HG03108 (cell line): Measurements from ENCODE around the gene DSCAML1.
"Not testable (repeated sequence)": the region's sequence is repeated elsewhere in the genome, so short reads cannot be mapped to it uniquely, and the experiment has no call there.

Experiments used
- ATAC-seq: cut with Tn5 transposase; IDR thresholded peaks from one replicate; pipeline ENCODE4 v1.9.1; 2021; ENCODE audit warnings: moderate library complexity; ENCODE audit not compliant: unreplicated experiment

DSCAML1 gene

GRCh38 chr11:117820071-117820470, 23.1 kb upstream of the DSCAML1 start:
- ATAC-seq: no peak

GRCh38 chr11:117819096-117820040, 22.4 kb upstream of the DSCAML1 start:
- ATAC-seq: no peak

- no peak for ATAC-seq
These were observed 21.2 kb upstream of the DSCAML1 start for GRCh38 chr11:117818041-117818873.

DNA sequence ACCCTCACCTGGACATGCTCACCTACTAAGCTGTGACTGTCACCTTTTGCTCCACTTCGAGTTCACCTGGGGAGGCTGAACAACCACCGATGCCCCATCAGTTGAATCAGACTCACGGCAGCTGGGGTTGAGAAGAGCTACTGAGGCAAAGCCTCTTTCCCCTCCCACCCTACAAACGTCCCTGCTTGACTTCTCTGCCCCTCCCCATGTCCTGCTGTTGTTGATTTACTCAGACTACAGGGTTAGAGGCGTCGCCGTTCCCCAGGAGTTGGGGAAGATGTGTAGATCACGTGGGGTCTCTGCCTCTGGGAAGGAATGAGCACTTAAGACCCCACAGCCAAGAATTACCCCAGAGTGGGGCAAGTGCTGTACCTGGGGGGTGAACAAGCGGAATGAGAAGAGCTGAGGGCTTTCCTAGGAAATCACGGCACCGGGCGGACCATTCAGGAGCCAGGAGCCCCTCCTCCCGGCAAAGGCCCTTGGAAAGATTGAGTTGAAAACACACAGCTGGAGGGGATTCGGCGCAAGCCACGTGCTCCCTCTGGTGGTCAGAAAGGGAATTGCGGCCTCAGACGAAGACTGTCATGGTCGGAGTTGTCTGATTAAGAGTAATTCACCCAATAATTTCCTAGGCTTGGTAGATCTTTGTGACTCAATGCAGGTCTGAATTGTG, 20.5 kb upstream of the DSCAML1 start:
- ATAC-seq: no peak

GRCh38 chr11:117816846-117817367, 19.9 kb upstream of the DSCAML1 start:
- no peak for ATAC-seq

DNA sequence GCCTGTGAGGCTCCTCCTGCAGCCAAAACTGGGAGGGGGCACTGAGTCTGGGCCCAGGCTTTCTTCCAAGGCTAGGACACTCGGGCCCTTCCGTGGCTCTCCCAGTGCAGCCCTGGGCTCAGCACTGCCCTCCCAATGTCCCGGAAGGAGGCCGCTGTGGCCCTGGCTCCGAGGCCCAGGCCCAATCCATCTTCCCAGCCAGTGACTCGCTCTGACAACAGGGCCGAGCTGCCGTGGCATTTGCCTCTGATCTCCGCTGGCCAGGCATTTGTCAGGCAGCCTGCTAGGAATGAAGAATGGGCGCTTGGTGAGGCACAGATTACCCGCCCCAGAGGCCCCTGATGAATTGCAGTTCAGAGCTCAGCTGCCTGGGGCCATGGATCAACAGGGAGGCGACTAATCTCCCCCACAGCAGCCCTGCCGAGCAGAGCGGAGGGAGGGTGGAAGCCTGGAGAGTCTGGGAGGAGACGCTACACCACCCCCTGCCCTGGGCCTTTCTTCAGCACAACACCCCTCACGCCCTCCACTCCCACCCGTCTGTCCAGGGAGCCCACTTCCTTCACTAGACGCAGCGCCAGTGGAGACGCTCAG, 19.2 kb upstream of the DSCAML1 start:
- ATAC-seq: no peak

DNA sequence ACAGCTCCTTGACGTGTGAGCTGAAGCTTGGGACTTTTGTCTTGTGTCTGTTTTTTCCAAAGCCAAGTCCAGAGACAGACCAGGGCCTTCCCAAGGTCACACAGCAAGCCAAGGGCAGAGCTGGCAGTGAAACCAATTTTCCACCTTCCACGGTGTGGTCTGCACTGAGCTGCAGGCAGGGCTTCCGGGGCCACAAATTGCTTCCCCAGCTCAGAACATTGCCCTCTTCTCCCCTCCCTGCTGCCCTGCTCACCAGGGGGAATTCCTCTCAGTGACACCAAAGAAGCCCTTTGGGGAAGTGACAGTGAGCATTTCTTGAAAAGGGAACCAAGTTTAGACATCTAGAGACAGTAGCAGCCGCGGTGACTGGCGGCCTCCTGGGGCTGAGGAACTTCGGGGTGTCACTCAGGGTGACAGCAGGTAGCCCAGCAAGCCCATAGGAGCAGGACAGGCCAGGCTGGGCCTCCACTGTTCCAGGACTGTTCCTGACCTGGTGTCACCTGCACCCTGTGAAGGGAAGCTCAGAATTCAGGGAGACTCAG, 18.3 kb upstream of the DSCAML1 start:
- ATAC-seq: peak; percentile 55

GRCh38 chr11:117814766-117815261, 17.8 kb upstream of the DSCAML1 start:
- ATAC-seq: peak; percentile 35

DNA sequence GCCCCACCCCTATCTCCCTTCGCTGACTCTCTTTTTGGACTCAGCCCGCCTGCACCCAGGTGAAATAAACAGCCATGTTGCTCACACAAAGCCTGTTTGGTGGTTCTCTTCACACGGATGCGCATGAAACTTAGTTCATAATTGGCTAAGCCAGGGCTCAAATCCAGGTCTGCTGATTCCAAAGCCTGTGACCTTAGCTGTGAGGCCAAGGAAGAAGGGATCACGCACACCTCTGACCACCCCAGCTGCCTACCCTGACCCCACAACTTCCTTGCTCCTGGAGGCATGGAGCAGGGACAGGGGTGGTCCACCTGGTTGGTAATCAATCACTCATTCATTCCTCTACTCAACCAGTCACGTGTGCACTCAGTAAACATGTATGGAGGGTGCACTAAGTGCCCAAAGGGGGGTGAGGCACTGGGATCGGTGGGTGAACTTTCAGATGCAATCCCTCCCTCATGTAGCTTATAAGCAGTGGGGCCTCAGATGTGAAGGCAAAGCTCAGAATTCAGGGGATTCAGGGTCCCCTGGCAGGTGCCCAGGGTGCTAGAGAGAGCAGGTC, 17.3 kb upstream of the DSCAML1 start:
- ATAC-seq: peak; percentile 7

DNA sequence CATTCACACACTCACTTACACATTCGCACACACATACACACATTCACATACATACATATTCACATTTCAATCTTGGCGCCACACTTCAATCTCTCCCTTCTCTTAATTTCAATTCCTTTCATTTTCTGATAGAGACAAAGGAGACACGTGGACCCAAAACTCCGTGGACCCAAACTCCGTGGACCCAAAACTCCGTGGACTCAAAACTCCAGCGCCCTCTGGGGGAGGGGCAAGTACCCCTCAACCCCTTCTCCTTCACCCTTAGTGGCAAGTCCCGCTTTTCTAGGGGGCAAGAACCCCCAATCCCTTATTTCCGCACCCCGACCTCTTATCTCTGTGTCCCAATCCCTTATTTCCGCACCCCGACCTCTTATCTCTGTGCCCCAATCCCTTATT, 13.0 kb upstream of the DSCAML1 start:
- not testable (repeated sequence) for ATAC-seq

DNA sequence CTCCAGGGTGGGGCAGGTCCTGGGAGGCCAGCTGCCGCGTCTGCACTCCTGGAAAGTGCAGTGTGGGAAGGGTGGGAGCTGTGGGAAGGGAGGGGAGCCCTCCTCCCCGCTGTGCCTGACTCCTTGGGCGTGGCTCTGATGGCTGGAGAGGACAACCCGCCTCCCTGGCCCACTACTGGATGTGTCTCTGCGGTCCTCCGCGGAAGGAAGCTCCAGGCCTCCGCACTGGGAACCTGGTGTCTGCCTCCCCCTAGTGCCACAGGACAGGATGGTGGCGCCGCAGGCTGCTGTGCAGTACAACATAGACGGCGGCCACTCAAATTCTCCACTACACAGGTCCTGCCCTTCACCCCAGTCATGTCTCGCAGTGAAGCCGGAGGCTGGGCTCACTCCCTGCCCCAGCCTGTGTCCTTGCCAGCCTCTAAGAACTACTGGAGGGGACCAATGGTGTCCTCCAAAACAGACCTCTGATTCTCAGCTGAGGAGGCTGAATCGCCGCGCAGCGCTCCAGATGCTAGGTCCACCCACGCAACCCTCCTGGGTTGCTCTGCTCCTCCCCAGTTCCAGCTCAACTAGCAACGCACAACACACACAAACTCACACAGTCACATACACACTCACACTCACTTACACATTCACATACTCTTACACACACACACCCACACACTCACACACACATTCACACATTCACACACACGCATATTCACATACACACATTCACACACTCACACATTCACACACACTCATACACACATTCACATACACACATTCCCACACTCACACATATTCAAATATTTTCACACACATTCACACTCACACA, 12.4 kb upstream of the DSCAML1 start:
- peak; percentile 67 for ATAC-seq

DNA sequence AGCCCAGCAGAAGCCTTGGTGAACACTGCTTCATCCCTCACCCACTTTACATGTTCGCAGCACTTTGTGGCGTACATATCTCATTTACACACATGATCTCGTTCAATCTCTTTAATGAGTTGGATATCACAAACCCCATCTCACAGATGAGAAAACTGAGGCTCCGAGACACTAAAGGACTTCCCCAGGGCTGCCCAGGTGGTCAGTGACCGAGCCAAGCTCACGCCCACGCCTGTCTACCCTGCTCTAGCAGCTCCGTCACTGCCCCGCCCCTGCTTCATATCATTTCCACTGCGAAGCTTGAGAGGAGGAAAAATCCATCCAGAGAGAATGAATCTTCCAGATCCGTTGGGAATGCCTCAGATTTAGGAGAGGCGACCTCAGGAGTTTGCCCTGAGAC, 11.8 kb upstream of the DSCAML1 start:
- ATAC-seq: no peak

GRCh38 chr11:117807482-117808327, 10.7 kb upstream of the DSCAML1 start:
- no peak for ATAC-seq

DNA sequence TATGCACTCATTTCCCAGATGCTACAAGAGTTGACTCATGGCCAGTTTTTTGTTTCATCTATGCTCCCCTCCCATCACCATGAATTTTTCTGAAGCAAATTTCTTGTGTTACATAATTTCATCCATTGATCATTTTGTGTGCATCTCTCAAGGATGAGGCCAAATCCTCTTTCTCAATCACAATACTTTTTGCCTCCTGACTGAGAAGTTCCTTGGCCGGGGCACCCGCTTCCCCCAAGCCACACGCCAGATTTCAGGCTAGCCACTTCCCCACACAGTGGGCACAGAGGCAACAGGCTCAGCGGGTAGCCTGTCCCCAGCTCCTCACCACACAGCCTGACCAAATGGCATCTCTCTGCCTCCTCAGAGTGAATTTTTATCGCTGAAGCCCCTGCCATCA, 9.8 kb upstream of the DSCAML1 start:
- ATAC-seq: no peak

DNA sequence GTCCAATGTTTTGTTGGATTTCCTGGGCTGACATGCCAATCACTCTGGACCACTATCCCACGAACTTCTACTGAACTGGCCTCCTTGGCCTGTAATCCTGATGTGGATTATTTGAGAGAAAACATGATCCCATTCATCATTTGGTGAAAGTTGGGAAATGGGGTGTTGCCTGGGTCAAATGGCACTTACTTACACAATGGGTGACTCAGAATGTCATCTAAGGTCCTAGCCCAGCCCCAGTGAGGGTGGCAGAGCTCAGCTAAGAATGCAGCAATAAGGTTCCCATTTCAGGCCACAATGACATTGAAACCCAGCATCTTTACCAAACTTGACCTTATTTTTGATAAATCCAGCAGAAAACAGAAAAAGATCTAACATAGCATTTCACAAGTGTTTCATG, 8.0 kb upstream of the DSCAML1 start:
- no peak for ATAC-seq

GRCh38 chr11:117803896-117804295, 6.9 kb upstream of the DSCAML1 start:
- ATAC-seq: no peak

DNA sequence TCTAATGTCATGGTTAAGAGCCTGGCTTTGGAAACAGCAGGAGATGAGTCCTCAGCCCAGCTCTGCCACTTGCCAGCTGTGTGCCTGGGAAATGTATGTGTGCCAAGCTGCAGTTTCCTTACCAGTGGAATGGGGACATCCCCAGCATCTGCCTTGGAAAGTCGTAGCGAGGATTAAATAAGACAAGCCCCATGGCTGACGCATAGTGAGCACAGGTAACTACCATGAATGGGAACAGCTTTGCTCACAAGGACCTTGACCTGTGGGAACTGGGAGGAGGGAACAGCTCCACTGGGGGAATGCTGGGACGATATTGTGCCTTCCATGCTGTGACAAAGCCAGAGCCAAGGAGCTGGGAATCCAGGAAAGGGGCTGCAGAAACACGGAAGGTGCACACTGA, 2.6 kb upstream of the DSCAML1 start:
- no peak for ATAC-seq

DNA sequence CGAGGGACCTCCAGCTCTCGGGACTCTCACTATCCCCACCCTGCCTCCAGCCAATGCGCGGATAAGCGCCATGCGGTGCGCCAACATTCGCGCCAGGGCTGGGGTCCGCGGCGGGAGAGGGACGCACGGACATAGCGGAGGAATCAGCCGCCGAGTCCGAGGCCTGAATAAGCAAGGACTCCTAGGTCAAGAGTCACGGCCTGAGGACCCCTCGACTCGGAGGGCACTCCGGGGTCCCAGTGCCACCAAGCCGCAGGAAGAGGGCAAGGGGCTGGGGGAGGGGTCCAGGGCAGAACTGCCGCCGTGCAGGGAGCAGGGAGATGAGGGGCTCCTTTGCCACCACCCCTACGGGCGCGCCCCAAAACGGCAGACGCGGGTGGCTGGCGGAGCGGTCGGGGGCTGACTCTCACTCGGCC, 552 bp downstream of the DSCAML1 start:
- ATAC-seq: no peak
